Measurements from ENCODE around the gene HDDC3.
"Not testable (repeated sequence)": the region's sequence is repeated elsewhere in the genome, so short reads cannot be mapped to it uniquely, and the experiment has no call there.

- TF ChIP-seq CTCF (IDR thresholded peaks at IDR 0.05; ENCODE audit: insufficient read depth, low read length); GABPA (IDR thresholded peaks at IDR 0.05; ENCODE audit: low read depth): not testable (repeated sequence)
Observed at GRCh38 chr15:90928106-90928505, 4.2 kb downstream of the HDDC3 start.

All from HL-60 (cell line).